ENCODE data around the gene MINDY4B.

MINDY4B gene

GRCh38 chr3:150905339-150905738, at the start of gene MINDY4B:
MINDY4B (minus strand) TSS chr3:150905439; CDS start chr3:150905439, 0 bp downstream.
- DNase-seq: no peak

GRCh38 chr3:150951923-150952322, 46.7 kb upstream of the MINDY4B start:
- no peak for DNase-seq

- DNase-seq: no peak
Measured at GRCh38 chr3:150945226-150946032, 40.2 kb upstream of the MINDY4B start.

GRCh38 chr3:150942221-150942620, 37.0 kb upstream of the MINDY4B start:
- no peak for DNase-seq

GRCh38 chr3:150936693-150937092, 31.5 kb upstream of the MINDY4B start:
- DNase-seq: no peak

GRCh38 chr3:150933473-150933995, 28.3 kb upstream of the MINDY4B start:
- no peak for DNase-seq

- no peak for DNase-seq
Measured at GRCh38 chr3:150931745-150932144, 26.5 kb upstream of the MINDY4B start.

- no peak for DNase-seq
Measured at GRCh38 chr3:150930839-150931238, 25.6 kb upstream of the MINDY4B start.

- no peak for DNase-seq
Measured at GRCh38 chr3:150928234-150928633, 23.0 kb upstream of the MINDY4B start.

GRCh38 chr3:150926328-150926727, 21.1 kb upstream of the MINDY4B start:
- DNase-seq: no peak

- peak; percentile 65 for DNase-seq
Measured at GRCh38 chr3:150925751-150926201, 20.5 kb upstream of the MINDY4B start.

- no peak for DNase-seq
Measured at GRCh38 chr3:150922611-150923010, 17.4 kb upstream of the MINDY4B start.

GRCh38 chr3:150921209-150921608, 16.0 kb upstream of the MINDY4B start:
- DNase-seq: no peak

GRCh38 chr3:150920236-150920635, 15.0 kb upstream of the MINDY4B start:
- DNase-seq: no peak

- no peak for DNase-seq
Measured at GRCh38 chr3:150917951-150918350, 12.7 kb upstream of the MINDY4B start.

- DNase-seq: no peak
Measured at GRCh38 chr3:150913133-150913922, 8.1 kb upstream of the MINDY4B start.

- DNase-seq: peak; percentile 20
Measured at GRCh38 chr3:150912501-150912900, 7.3 kb upstream of the MINDY4B start.

GRCh38 chr3:150911771-150912170, 6.5 kb upstream of the MINDY4B start:
- no peak for DNase-seq

- DNase-seq: no peak
Measured at GRCh38 chr3:150906461-150906860, 1.2 kb upstream of the MINDY4B start.

- DNase-seq: no peak
Measured at GRCh38 chr3:150905746-150906145, 507 bp upstream of the MINDY4B start.

GRCh38 chr3:150902988-150903387, 2.3 kb downstream of the MINDY4B start:
- DNase-seq: no peak

GRCh38 chr3:150901793-150902192, 3.4 kb downstream of the MINDY4B start:
- DNase-seq: no peak

GRCh38 chr3:150899141-150899540, 6.1 kb downstream of the MINDY4B start:
- DNase-seq: no peak
